ENCODE results near the gene AGBL5. TPM values are rescaled to one million over a fixed set of nuclear protein-coding genes. Genes with fewer than 3 reads are reported as not detected.

AGBL5 gene, protein sequence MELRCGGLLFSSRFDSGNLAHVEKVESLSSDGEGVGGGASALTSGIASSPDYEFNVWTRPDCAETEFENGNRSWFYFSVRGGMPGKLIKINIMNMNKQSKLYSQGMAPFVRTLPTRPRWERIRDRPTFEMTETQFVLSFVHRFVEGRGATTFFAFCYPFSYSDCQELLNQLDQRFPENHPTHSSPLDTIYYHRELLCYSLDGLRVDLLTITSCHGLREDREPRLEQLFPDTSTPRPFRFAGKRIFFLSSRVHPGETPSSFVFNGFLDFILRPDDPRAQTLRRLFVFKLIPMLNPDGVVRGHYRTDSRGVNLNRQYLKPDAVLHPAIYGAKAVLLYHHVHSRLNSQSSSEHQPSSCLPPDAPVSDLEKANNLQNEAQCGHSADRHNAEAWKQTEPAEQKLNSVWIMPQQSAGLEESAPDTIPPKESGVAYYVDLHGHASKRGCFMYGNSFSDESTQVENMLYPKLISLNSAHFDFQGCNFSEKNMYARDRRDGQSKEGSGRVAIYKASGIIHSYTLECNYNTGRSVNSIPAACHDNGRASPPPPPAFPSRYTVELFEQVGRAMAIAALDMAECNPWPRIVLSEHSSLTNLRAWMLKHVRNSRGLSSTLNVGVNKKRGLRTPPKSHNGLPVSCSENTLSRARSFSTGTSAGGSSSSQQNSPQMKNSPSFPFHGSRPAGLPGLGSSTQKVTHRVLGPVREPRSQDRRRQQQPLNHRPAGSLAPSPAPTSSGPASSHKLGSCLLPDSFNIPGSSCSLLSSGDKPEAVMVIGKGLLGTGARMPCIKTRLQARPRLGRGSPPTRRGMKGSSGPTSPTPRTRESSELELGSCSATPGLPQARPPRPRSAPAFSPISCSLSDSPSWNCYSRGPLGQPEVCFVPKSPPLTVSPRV
- total RNA-seq (10 to 100 TPM; 14.3 to 15.0 TPM), polyA plus RNA-seq (10 to 100 TPM; 11.5 to 16.7 TPM)
- long read RNA-seq, donor 1, transcript AGBL5-201 (11 exons, 2,382 nt) = major isoform, 26 of 75 reads
- long read RNA-seq, donor 1, transcript AGBL5-210 (7 exons, 1,850 nt) = minor isoform, 10 of 75 reads
- long read RNA-seq, donor 1, partial matches to known transcripts = 3 of 75 reads
- long read RNA-seq, donor 1, other reads (novel, unspliced or antisense) = 34 of 75 reads
- long read RNA-seq, donor 2, partial matches to known transcripts = 3 of 26 reads
- long read RNA-seq, donor 2, other reads (novel, unspliced or antisense) = 20 of 26 reads

- 0 to 1% methylated on average over 52 to 67 of the region's 67 CpGs for WGBS, 2 donors
- Histone ChIP-seq H3K4me3 (ENCODE audit: low read length in 2 of 2) (peak within 1 kb of the TSS; percentile 58 to 72), H3K36me3 (ENCODE audit: control insufficient read depth in 1 of 2, insufficient read depth in 2 of 2, low read length in 1 of 2) (no peaks in the 10 kb centered on the region), H3K9me3 (ENCODE audit: control insufficient read depth, low read length) (no peaks in the 10 kb centered on the region), H3K27ac (ENCODE audit: low read depth in 1 of 2, low read length in 2 of 2) (peak within 1 kb of the TSS in 1 of 2 donors; percentile 43), H3K27me3 (ENCODE audit: control insufficient read depth in 1 of 2, insufficient read depth in 2 of 2, low read length in 1 of 2) (no peaks in the 10 kb centered on the region), H3K4me1 (ENCODE audit: control insufficient read depth in 1 of 2, insufficient read depth in 2 of 2, low read length in 2 of 2) (no peaks in the 10 kb centered on the region)
- ATAC-seq (ENCODE audit: low FRiP score) (peak; percentile 91), DNase-seq (peak; percentile 96 to 98)
- intact Hi-C loops (cut with DNase I) = loop anchor here (2.0 to 5.0 kb wide), 2 partner anchors 28 to 36 kb away; partner anchors contain the start of genes EMILIN1 (in 1 of the 2) and KHK (in 1 of the 2)
These were observed at the start of gene AGBL5 for GRCh38 chr2:27050996-27051901. Gene AGBL5 (plus strand): TSS chr2:27051668. CDS start chr2:27052959, 1,291 bp downstream.

GRCh38 chr2:27001950-27002349, 49.5 kb upstream of the AGBL5 start:
- Histone ChIP-seq H3K27ac (ENCODE audit: low read depth in 1 of 2, low read length in 2 of 2) (no peak overlapping the region), H3K4me3 (ENCODE audit: low read length in 2 of 2) (no peak overlapping the region), H3K27me3 (ENCODE audit: control insufficient read depth in 1 of 2, insufficient read depth in 2 of 2, low read length in 1 of 2) (no peaks in the 10 kb centered on the region), H3K9me3 (ENCODE audit: control insufficient read depth, low read length) (no peaks in the 10 kb centered on the region), H3K4me1 (ENCODE audit: control insufficient read depth in 1 of 2, insufficient read depth in 2 of 2, low read length in 2 of 2) (no peaks in the 10 kb centered on the region), H3K36me3 (ENCODE audit: control insufficient read depth in 1 of 2, insufficient read depth in 2 of 2, low read length in 1 of 2) (no peaks in the 10 kb centered on the region)
- ATAC-seq (ENCODE audit: low FRiP score) (no peak), DNase-seq (no peak)
- 68 to 74% methylated on average over 5 of the region's 5 CpGs for WGBS, 2 donors
- intact Hi-C loops (cut with DNase I) = no loop called here

GRCh38 chr2:27003007-27003406, 48.5 kb upstream of the AGBL5 start:
- DNase-seq (no peak), ATAC-seq (ENCODE audit: low FRiP score) (no peak)
- Histone ChIP-seq H3K9me3 (ENCODE audit: control insufficient read depth, low read length) (no peaks in the 10 kb centered on the region), H3K4me3 (ENCODE audit: low read length in 2 of 2) (no peak overlapping the region), H3K4me1 (ENCODE audit: control insufficient read depth in 1 of 2, insufficient read depth in 2 of 2, low read length in 2 of 2) (no peaks in the 10 kb centered on the region), H3K36me3 (ENCODE audit: control insufficient read depth in 1 of 2, insufficient read depth in 2 of 2, low read length in 1 of 2) (no peaks in the 10 kb centered on the region), H3K27ac (ENCODE audit: low read depth in 1 of 2, low read length in 2 of 2) (no peak overlapping the region), H3K27me3 (ENCODE audit: control insufficient read depth in 1 of 2, insufficient read depth in 2 of 2, low read length in 1 of 2) (no peaks in the 10 kb centered on the region)
- 93% methylated on average over 4 of the region's 4 CpGs for WGBS, 2 donors
- intact Hi-C loops (cut with DNase I) = no loop called here

DNA sequence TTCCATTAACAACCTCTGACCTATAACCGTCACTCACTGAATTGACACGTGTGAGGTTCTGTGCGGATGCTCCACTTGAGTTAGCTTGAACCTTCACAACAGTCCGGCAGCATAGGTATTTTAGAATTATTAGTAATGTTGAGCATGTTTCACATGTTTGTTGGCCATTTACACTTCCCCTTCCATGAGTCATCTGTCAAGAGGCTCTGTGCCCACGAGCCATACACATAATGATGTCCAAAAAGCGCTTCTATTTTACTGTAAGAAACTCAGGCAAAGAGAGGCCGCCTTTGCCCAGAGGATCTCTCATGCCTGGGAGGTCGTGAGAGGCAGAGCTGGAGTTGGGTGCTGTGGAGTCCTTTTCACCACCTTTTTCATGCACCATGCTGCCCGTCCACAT, 47.6 kb upstream of the AGBL5 start:
- 70 to 73% methylated on average over 9 of the region's 9 CpGs for WGBS, 2 donors

GRCh38 chr2:27006602-27007415, 44.7 kb upstream of the AGBL5 start:
- DNase-seq (no peak), ATAC-seq (ENCODE audit: low FRiP score) (no peak)
- H3K27me3 ChIP-seq (ENCODE audit: control insufficient read depth in 1 of 2, insufficient read depth in 2 of 2, low read length in 1 of 2) = no peaks in the 10 kb centered on the region
- no peaks in the 10 kb centered on the region for H3K36me3 ChIP-seq (ENCODE audit: control insufficient read depth in 1 of 2, insufficient read depth in 2 of 2, low read length in 1 of 2)
- H3K27ac ChIP-seq (ENCODE audit: low read depth in 1 of 2, low read length in 2 of 2) = no peak overlapping the region
- intact Hi-C loops (cut with DNase I) = no loop called here
- H3K9me3 ChIP-seq (ENCODE audit: control insufficient read depth, low read length) = no peaks in the 10 kb centered on the region
- H3K4me3 ChIP-seq (ENCODE audit: low read length in 2 of 2) = no peak overlapping the region
- H3K4me1 ChIP-seq (ENCODE audit: control insufficient read depth in 1 of 2, insufficient read depth in 2 of 2, low read length in 2 of 2) = no peaks in the 10 kb centered on the region
- 83% methylated on average over 6 of the region's 6 CpGs for WGBS, 2 donors

More for the DNA sequence above, 47.6 kb upstream of the AGBL5 start:
- ATAC-seq (ENCODE audit: low FRiP score) (no peak), DNase-seq (no peak)
- Histone ChIP-seq H3K36me3 (ENCODE audit: control insufficient read depth in 1 of 2, insufficient read depth in 2 of 2, low read length in 1 of 2) (no peaks in the 10 kb centered on the region), H3K4me3 (ENCODE audit: low read length in 2 of 2) (no peak overlapping the region), H3K27ac (ENCODE audit: low read depth in 1 of 2, low read length in 2 of 2) (no peak overlapping the region), H3K27me3 (ENCODE audit: control insufficient read depth in 1 of 2, insufficient read depth in 2 of 2, low read length in 1 of 2) (no peaks in the 10 kb centered on the region), H3K4me1 (ENCODE audit: control insufficient read depth in 1 of 2, insufficient read depth in 2 of 2, low read length in 2 of 2) (no peaks in the 10 kb centered on the region), H3K9me3 (ENCODE audit: control insufficient read depth, low read length) (no peaks in the 10 kb centered on the region)
- intact Hi-C loops (cut with DNase I) = no loop called here

- H3K4me3 ChIP-seq (ENCODE audit: low read length in 2 of 2) = no peak overlapping the region
- H3K27ac ChIP-seq (ENCODE audit: low read depth in 1 of 2, low read length in 2 of 2) = no peak overlapping the region
- no peak for ATAC-seq (ENCODE audit: low FRiP score)
- no peaks in the 10 kb centered on the region for H3K9me3 ChIP-seq (ENCODE audit: control insufficient read depth, low read length)
- DNase-seq = no peak
- H3K27me3 ChIP-seq (ENCODE audit: control insufficient read depth in 1 of 2, insufficient read depth in 2 of 2, low read length in 1 of 2) = no peaks in the 10 kb centered on the region
- H3K36me3 ChIP-seq (ENCODE audit: control insufficient read depth in 1 of 2, insufficient read depth in 2 of 2, low read length in 1 of 2) = no peaks in the 10 kb centered on the region
- intact Hi-C loops (cut with DNase I) = no loop called here
- 78 to 82% methylated on average over 8 of the region's 8 CpGs for WGBS, 2 donors
- H3K4me1 ChIP-seq (ENCODE audit: control insufficient read depth in 1 of 2, insufficient read depth in 2 of 2, low read length in 2 of 2) = no peaks in the 10 kb centered on the region
These were observed 43.8 kb upstream of the AGBL5 start for GRCh38 chr2:27007416-27008374.

DNA sequence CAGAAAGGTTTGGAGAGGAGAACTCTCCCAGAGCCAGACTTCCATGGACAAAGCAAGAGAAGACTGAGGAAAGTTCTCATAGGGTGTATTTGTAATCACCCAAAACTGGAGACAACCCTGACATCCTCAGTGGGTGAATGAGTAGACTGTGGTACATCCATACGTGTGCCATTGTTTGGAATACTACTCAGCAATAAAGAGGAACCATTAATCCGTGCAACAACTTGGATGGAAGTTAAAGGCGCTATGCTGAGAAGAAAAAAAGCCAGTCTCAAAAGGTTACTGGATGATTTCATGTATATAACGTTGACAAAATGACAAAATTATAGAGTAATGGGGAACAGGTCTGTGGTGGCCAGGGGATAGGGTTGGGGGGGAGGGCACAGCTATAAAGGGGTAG, 42.8 kb upstream of the AGBL5 start:
- Histone ChIP-seq H3K36me3 (ENCODE audit: control insufficient read depth in 1 of 2, insufficient read depth in 2 of 2, low read length in 1 of 2) (no peaks in the 10 kb centered on the region), H3K9me3 (ENCODE audit: control insufficient read depth, low read length) (no peaks in the 10 kb centered on the region), H3K27ac (ENCODE audit: low read depth in 1 of 2, low read length in 2 of 2) (no peak overlapping the region), H3K4me1 (ENCODE audit: control insufficient read depth in 1 of 2, insufficient read depth in 2 of 2, low read length in 2 of 2) (no peaks in the 10 kb centered on the region), H3K4me3 (ENCODE audit: low read length in 2 of 2) (no peak overlapping the region), H3K27me3 (ENCODE audit: control insufficient read depth in 1 of 2, insufficient read depth in 2 of 2, low read length in 1 of 2) (no peaks in the 10 kb centered on the region)
- no peak for DNase-seq
- intact Hi-C loops (cut with DNase I) = no loop called here
- 92 to 93% methylated on average over 4 of the region's 4 CpGs for WGBS, 2 donors
- no peak for ATAC-seq (ENCODE audit: low FRiP score)

All from aorta (tissue), 5 donors.